ENCODE results near the gene SOX5. TPM values are rescaled to one million over a fixed set of nuclear protein-coding genes. Genes with fewer than 3 reads are reported as not detected.

Gene SOX5
- polyA plus RNA-seq (ENCODE audit: insufficient read length in 3 of 3) = 1 to 10 TPM; 6.9 to 7.4 (median 7.3) TPM
- long read RNA-seq, donor 1 = 0 reads
- long read RNA-seq, donor 2 = 0 reads
- long read RNA-seq, donor 3 = 0 reads
- long read RNA-seq, donor 4 = 0 reads
- long read RNA-seq, donor 5 = 0 reads
- long read RNA-seq, donor 6 = 0 reads
- long read RNA-seq, donor 7 = 0 reads
- long read RNA-seq, donor 8 = 0 reads
- long read RNA-seq, donor 9 = 0 reads
- long read RNA-seq, donor 10 = 0 reads
- long read RNA-seq, donor 11 = 0 reads
- long read RNA-seq, donor 12 = 0 reads
- long read RNA-seq, donor 13 = 0 reads
- long read RNA-seq, donor 14 = 0 reads
- long read RNA-seq, donor 15 = 0 reads
- long read RNA-seq, donor 16 = 0 reads

DNA sequence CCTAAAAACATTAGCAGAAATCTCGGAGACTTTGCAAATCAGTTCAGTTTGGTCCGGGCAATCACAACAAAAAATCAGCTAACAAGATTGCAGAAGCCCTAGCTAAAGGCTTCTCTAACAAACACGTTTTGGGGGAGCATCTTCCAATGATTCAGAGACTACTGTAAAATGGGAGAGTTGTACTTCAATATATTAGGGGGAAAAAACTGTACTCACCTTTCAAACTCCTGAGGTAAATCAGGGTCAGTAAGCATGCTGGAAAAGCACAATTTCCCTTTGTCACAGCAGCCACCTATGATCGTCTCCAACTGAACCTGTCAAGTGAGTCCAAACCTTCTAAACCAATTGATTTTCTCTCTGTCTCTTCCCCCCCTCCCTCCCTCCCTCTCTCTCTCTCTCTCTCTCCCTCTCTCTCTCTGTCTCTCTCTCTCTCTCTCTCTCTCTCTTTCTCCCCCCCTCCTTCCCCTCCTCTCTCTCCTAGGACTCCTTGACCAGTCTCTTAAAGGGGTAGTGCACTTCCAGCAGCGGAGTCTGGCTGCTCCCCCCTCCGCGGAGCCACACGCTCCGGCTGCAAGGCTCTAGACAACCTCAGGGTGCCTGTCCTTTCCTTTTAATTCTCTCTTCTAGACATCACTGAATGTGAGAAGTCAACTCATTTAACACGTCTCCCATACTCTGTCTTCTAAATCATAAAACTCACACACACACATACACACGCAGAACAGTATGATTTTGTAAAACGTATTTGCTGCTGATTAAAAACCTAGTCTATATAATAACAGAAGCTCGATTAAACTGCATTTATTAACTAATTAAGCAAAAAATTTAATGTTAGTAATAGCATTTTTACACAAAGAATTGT lies at the start of gene SOX5:
TSS of gene SOX5 (minus strand) at position 323 of the 862 bp plus-strand sequence. CDS start at position 254, 69 bp downstream.
- DNase-seq (ENCODE audit: extremely low read depth in 1 of 11, low read depth in 9 of 11, low spot score in 4 of 11) = peak in 9 of 11 donors; percentile 18 to 47 (median 41)

DNA sequence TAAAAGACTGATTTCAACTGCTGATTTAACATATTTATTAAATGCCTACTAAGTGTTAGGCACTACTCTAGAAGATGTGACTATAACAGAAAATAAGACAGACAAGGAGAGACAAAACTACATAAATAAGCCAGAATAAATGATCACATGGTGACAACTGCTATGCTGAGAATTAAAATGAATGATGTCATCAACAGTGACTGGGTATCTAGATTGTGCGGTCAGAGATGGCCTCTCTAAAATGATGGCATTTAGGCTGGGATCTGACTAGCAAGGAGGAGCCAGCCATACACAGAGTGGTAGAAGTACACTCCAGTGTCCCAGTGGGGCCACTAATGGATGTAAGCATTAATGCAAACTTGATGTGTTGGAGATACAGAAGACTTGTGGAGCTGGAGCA lies 37.6 kb upstream of the SOX5 start:
- DNase-seq (ENCODE audit: extremely low read depth in 1 of 11, low read depth in 9 of 11, low spot score in 4 of 11) = no peak

DNA sequence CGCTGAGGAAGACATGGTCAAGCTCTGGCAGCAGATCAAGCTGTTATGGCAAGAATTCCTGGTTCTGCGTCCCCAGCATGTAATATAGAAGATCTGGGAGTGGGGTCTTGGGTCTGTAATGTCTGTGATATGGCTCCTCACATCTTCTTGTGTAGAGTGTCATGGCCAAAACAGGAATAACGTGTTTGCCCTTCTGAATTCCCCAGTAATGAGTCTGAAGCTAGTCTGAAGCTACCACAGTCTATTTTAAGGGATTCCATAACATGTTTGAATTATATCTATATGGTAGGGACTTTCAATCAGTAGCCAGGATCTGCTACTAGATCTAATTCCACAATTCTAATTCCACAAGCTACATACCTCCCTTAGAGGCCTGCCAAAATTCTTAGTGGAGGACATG lies 31.4 kb upstream of the SOX5 start:
- DNase-seq (ENCODE audit: extremely low read depth in 1 of 11, low read depth in 9 of 11, low spot score in 4 of 11) = no peak

DNA sequence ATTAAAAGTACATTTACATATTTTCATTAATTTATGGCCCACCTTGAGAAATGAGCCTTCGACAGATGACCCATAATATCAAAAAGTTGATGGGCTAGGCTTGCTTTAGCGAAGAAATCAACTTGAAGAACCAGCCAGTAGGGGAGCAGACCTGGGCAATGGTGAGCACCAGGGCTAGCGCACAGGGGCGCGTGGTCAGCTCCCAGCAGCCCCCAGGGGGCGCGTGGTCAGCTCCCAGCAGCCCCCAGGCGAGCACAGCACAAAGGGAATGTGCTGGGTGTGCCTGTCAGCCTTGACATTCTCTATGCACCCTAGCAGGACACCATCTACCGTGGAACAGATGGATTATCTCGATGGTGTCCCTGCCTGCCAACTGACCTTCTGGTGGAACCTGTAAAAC lies 15.3 kb upstream of the SOX5 start:
- DNase-seq (ENCODE audit: extremely low read depth in 1 of 11, low read depth in 9 of 11, low spot score in 4 of 11) = no peak

DNA sequence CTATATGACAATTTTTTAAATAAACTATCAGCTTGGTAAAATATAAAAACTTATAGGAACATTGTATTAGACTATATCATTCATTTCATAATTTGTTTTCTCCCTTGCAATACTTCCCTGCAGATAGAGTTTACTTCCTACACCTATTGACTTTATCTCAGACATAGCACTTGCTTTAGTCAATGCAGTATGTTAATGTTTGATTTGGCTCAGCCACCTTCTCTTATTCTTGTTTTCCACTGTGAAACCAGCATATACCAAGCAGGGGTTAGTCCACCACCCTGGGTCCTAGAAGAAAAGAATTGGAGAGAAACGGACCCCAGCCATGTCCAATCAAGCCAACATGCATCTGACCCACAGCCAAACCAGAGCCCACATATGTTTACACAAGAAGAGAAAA lies 10.4 kb upstream of the SOX5 start:
- no peak for DNase-seq (ENCODE audit: extremely low read depth in 1 of 11, low read depth in 9 of 11, low spot score in 4 of 11)

DNA sequence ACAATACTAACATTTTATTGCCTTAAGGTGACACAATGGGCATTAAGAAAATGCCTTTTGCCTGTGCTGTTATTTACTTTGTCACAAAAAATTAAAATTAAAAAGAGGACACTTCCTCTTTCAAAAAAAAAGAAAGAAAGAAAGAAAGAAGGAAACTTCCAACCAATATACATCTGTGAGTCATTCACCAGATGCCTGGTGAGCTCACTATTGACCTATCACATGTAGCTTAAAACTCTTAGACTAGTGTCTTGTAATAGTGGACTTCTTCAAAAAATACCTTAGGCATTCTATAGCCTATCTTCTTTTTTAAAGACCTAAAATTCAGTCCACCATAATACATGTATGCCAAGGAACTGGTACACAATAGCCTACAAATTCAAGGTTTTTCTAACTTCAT lies 4.9 kb upstream of the SOX5 start:
- no peak for DNase-seq (ENCODE audit: extremely low read depth in 1 of 11, low read depth in 9 of 11, low spot score in 4 of 11)

DNA sequence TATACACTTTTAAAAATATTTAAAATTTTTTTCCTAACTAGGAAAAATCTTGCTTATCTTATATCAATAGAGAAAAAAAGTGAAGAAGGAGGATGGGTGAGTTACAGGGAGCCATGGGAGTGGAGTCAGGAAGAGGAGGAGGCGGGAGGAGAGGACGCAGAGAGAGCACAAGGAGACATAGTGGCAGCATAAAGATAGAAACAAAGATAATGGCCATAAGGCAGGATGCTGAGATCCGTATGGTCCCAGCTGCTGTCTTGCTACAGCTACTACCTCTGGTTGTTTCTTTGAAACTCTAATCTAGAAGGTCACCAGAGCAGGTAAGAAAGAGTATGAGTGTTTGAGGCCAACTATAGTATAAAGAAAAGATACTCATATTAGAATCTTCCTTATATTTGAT lies 2.6 kb upstream of the SOX5 start:
- DNase-seq (ENCODE audit: extremely low read depth in 1 of 11, low read depth in 9 of 11, low spot score in 4 of 11) = no peak

DNA sequence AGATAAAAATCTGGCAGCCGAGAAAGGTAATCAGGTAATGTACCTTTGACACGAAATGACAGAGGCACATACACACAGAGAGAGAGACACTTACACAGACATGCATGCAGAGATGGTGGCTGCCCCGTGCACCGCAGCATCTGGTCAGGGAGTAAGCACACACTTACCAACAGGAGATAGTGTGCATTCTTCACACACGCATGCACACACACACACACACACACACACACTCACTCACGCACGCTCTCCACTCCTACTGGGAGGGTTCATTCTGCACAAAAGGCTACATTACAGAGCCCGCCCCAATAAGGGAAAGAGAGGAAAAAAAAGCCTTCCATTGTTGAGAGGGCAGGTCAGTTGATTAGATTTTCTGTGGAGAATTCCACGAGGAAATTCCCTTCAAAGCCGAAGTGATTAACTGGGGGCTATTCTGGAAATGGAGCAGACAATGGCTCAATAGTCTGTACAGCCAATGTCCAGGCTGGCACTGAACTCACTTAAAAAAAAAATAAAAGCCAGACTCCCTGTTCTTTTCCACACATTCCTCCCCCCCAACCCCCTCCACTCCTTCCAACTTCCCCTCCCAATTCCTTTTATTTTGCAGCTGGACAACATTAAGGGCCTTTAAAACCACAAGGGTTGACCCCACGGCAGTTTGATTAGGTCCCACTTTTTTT lies 1.4 kb upstream of the SOX5 start:
- peak in 8 of 11 donors; percentile 3 to 18 (median 12) for DNase-seq (ENCODE audit: extremely low read depth in 1 of 11, low read depth in 9 of 11, low spot score in 4 of 11)

DNA sequence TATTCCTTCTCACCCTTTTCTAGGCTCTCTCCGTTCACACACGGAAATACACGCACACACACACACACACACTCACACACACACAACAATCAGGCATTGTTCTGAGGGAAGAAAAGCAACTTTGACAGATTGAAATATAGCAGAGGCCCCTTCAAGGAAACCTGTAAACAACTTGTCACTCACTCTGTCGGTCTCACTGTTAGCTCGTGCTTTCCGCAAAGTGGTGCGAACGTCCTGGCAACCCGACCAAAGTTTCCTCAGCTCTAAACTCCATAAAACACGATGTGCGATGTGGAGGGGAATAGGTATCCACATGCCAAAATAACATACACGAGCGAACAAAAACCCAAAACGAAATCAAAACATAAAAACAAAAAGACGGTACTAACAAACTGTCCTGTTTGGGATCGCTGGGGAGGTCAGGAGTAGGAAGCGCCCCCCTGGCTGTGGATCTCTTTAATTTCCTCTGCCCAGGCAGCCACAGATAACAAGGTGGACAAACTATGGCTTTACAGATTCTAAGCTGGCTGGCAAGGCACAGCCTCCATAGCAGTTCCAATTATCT lies 822 bp upstream of the SOX5 start:
- DNase-seq (ENCODE audit: extremely low read depth in 1 of 11, low read depth in 9 of 11, low spot score in 4 of 11) = peak in 9 of 11 donors; percentile 12 to 43 (median 28)

DNA sequence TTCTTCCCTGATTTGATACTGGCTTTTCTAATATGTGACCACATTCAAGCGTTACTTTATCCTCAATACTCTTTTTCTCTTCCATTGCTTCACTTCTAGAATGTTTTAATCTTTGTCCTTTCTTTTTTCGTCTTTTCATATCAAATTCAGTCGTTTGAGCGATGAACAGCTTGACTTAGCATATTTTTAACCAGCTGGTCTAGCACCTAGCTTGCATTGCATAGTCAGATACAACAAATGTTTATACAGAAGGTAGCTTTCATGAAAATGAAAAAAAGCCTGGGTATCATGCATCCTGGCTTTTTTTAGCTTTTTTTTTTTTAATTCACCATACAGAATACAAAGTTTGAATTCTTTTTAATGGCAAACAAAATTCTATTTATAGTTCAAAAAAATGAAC lies 1.2 kb downstream of the SOX5 start:
- no peak for DNase-seq (ENCODE audit: extremely low read depth in 1 of 11, low read depth in 9 of 11, low spot score in 4 of 11)

DNA sequence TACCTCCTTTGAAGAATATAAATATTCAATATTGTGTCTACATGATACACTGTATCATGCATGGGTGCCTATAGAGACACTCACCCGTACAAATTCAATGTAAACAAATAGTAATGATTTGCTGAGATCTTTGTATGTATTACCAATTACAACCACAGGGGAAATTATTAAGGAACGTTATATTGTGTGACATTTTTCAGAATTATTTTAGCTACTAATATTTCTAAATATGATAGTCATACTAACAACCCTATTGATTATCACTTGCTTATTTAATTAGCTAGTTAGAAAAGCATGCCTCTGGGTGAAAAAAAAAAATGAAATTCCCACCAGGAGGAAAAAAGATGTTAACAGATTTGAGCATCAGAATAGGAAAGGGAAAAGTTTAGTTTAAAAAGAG lies 2.1 kb downstream of the SOX5 start:
- no peak for DNase-seq (ENCODE audit: extremely low read depth in 1 of 11, low read depth in 9 of 11, low spot score in 4 of 11)

DNA sequence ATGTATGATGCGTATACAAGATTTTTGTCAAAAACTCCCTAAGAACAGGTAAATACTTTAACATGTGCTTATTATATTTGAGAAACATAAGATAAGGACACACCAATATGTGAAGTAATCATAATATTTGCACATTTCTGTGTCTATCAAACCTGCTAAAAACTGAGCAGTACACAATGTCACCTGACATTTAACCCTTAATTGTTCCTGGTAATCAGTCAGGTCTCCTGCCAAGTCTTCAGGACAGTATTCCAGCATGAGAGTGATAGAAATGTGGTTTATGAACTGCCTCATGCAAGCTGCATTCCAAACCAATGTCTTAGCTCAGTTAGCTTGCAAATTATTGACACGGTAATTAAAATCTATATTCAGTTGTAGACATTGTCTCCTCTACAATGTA lies 4.2 kb downstream of the SOX5 start:
- DNase-seq (ENCODE audit: extremely low read depth in 1 of 11, low read depth in 9 of 11, low spot score in 4 of 11) = no peak

DNA sequence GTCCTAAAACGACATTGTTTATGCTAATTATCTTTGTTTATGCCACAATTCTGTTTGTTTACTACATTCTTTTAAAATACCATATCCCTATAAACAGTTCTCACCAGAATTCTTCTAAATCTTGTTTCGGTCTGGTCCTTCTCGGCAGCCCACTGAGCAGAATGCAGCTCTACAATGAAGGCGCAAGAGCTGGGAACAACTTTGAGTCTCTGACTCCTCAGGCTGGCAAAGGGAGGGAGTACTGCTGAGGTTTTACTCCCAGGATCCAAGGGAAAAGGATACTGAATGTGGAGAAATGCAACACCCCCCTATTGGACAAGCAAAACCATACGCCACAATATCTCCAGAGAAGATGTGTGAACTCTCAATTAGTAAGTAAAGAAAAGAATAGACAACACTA lies 5.4 kb downstream of the SOX5 start:
- DNase-seq (ENCODE audit: extremely low read depth in 1 of 11, low read depth in 9 of 11, low spot score in 4 of 11) = no peak

DNA sequence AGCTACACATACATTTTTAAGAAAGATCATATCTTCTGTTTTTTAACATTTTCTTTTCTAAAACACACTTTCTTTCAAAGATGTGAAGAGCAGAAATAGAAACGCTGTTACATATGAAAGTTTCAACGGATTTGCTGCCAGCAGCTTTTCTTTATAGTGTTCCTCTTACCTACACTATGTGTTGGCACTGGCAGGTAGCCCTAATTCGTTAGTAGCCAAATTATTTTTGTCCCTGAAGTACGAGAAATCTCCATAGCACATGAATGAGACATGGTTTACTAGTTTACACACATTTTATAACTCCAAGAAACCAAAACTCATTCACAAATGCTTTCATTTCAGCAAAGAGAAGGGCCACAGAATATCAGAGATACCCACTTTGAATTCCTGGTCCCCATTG lies 6.6 kb downstream of the SOX5 start:
- DNase-seq (ENCODE audit: extremely low read depth in 1 of 11, low read depth in 9 of 11, low spot score in 4 of 11) = no peak

DNA sequence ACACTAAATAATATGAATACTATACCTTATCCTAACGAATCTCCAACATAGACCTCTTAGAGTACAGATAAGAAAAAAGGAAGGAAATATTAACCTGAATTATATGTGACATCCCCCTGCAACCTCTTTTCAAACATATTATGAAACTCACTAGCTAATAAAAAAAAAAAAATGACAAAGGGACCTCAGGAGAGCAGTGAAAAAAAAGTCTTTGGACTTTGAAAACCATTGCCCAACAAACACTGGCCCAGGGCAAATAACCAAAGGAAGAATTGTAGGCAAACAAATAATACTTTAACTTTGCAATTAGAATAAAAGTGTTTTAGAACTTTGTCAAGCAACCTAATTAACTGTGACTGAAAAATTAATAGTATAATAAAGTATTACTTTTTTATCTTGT lies 7.7 kb downstream of the SOX5 start:
- DNase-seq (ENCODE audit: extremely low read depth in 1 of 11, low read depth in 9 of 11, low spot score in 4 of 11) = no peak

DNA sequence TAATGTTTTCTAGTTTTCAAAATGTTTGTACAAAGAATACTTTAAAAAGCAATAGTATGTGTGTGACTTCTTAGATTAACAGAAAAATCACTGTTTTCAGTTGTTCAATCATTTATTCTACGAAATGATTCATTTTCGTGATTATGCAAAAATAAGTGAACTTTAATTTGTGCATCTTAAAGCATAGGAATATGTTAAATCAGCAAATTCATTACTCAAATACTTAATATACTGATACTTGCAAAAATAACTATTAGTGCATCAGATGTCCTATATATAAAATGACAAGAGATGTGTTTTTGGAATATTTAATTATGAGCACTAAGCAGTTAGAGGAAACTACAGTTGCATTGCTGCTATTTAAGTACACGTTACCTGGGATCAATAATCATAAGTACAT lies 11.0 kb downstream of the SOX5 start:
- DNase-seq (ENCODE audit: extremely low read depth in 1 of 11, low read depth in 9 of 11, low spot score in 4 of 11) = no peak

DNA sequence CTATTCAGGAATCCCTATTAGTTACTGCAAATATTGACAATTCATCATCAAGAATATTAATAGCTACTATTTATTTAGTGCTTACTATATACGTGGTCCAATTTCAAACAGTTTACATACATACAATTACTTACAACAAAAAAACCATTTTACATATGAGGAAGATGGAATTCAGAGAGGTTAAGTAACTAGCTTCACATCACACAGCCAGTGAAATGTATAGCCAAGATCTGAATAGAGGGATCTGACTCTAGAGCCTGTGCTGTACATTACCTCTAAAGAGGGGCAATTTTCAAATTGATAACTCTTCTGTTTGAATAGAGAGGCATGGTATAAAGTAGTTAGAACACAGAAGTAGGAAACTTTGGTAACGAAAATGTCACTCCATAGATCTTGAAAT lies 18.3 kb downstream of the SOX5 start:
- DNase-seq (ENCODE audit: extremely low read depth in 1 of 11, low read depth in 9 of 11, low spot score in 4 of 11) = no peak

DNA sequence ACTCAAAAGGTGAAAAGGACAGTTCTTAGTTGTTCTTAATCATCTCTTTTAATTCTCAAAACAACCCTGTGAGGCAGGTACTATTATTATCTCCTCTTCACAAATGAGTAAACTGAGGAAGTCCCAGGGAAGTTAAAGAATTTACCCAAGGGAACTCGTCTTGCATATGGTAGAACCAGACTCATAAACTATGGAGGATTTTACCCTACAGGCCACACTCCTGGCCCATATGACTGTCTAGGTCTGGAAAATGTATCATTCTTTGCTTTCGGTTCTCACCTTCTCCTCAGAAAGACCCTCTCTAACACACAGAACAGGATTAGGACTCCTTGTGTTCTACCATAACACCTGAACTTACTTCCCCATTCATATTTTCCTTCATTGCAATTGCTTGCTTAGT lies 18.9 kb downstream of the SOX5 start:
- no peak for DNase-seq (ENCODE audit: extremely low read depth in 1 of 11, low read depth in 9 of 11, low spot score in 4 of 11)

DNA sequence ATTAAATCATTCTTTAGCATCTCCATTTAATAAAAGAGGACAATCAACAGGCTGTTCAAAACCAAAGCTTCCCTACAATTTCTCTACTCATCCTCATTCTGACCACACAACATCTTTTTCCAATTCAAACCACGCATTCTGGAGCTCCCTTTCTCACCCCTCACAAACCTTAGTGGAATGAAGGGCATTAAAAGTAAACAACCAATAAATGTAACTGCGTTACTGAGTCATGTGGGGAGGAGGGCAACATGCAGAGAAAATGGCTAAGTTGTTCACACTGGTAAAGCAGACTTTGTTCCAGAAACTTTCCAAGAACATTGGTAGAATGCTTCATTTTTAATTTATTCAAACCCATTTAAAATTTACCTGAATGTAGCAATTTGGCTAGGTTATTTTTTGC lies 19.6 kb downstream of the SOX5 start:
- DNase-seq (ENCODE audit: extremely low read depth in 1 of 11, low read depth in 9 of 11, low spot score in 4 of 11) = no peak

DNA sequence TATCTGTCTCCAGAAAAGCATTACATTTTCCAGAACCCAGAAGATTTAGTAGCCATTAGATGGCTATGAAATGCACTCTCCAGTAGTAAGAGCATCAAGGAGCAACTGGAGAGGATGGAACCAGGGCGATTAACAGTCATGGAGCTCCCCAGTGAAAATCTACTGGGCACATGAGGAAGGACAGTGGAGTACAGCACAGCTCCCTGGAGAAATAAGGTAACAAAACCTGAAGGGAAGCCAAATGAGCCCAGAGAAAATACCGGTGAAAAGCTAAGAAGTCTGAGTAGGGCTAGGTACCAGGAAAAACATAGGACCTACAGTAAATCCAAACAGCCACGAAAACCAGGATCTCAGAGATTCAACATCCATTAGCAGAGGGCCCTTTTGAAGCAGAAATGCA lies 21.6 kb downstream of the SOX5 start:
- no peak for DNase-seq (ENCODE audit: extremely low read depth in 1 of 11, low read depth in 9 of 11, low spot score in 4 of 11)
